Stimulated activated CD4-positive, alpha-beta T cell treated with anti-CD3 and anti-CD28 coated beads, Interleukin-2, amount 100 ng/mL, for 24 hours (primary cell): ENCODE data around the gene HLA-A.
"Not testable (repeated sequence)": the region's sequence is repeated elsewhere in the genome, so short reads cannot be mapped to it uniquely, and the experiment has no call there.

ENCODE experiments used
- DNase-seq, 2 donors: peaks; one replicate each; pipeline ENCODE4 v3.0.0-alpha.2; 2020

HLA-A gene

DNA sequence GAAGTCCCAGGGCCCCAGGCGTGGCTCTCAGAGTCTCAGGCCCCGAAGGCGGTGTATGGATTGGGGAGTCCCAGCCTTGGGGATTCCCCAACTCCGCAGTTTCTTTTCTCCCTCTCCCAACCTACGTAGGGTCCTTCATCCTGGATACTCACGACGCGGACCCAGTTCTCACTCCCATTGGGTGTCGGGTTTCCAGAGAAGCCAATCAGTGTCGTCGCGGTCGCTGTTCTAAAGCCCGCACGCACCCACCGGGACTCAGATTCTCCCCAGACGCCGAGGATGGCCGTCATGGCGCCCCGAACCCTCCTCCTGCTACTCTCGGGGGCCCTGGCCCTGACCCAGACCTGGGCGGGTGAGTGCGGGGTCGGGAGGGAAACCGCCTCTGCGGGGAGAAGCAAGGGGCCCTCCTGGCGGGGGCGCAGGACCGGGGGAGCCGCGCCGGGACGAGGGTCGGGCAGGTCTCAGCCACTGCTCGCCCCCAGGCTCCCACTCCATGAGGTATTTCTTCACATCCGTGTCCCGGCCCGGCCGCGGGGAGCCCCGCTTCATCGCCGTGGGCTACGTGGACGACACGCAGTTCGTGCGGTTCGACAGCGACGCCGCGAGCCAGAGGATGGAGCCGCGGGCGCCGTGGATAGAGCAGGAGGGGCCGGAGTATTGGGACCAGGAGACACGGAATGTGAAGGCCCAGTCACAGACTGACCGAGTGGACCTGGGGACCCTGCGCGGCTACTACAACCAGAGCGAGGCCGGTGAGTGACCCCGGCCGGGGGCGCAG lies at the start of gene HLA-A:
TSS of gene HLA-A (plus strand) at position 258 of the 778 bp plus-strand sequence. CDS start at position 280, 22 bp downstream.
- DNase-seq, result peak; percentile 90 to 91

DNA sequence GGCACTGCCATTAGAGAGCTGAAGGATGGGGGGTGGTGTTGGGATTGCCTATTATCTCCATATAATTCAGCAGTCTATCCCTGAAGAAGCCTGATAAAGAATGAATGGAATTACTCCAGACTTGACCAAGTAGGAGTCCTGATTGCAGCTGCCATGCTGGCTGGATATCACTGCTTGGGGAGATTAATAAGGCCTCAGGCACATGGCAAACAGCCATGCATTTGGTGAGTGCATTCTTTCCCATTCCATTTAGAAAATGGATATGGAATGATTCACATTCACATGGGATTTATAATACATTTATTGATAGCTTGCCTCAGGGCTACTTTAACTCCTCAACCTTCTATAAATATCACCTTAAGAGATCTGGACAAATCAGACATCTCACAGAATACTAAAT lies 49.6 kb upstream of the HLA-A start:
- no peak for DNase-seq

DNA sequence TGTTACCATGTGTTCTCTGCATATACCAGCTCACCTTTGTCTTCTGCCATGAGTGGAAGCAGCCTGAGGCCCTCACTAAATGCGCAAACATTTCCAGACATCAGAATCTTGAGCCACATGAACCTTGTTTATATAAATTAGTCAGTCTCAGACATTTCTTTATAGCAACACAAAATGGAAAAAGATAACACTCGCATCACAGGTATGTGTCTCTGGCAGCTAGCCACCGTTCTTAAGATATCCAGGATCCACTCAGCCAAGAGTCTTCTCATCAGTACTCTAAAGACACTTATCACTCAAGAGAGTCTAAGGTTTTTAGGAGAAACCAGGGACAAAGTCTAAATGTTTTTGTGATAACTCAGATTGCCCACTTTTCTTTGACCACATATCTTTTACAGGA lies 43.1 kb upstream of the HLA-A start:
- DNase-seq, result no peak

- no peak for DNase-seq
These were observed 37.0 kb upstream of the HLA-A start for GRCh38 chr6:29905286-29905685.

DNA sequence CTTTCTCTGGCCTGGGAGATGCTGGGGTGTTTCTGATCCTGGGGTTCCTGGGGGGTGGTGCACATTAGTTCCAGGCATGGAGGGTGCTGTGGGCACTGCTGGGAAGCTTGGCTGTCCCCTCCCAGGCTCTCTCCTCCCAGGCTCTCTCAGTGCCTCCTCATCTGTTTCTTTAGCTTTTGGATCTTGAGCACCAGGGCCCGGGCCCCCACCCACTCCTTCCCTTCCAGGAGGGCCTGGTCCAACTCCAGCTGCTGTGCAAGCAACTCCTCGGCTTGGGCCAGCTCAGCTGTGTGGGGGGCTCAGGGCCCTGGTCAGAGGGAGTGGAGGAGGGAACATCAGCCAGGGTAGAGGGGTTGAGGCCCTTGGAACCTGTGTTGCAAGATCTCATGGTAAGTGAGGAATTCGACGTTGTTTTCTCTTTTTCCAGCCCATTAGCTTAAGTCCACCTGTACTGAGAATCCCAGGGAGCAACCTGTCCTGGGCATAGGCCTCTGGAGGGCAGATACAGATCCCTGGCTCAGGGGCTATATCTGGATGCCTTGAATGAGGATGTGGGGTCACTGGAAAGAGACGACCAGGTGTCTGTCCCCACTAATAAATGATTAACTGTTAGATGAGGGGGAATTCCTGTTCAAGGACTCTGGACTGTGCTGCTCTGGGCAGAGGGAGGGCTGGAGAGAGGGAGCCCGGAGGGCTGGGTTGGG lies 34.5 kb upstream of the HLA-A start:
- DNase-seq, result no peak

GRCh38 chr6:29908341-29908662 lies 34.0 kb upstream of the HLA-A start:
- DNase-seq, result no peak

GRCh38 chr6:29908710-29909109 lies 33.6 kb upstream of the HLA-A start:
- DNase-seq, result no peak

- no peak for DNase-seq
These were observed 32.3 kb upstream of the HLA-A start for GRCh38 chr6:29909985-29910384.

DNA sequence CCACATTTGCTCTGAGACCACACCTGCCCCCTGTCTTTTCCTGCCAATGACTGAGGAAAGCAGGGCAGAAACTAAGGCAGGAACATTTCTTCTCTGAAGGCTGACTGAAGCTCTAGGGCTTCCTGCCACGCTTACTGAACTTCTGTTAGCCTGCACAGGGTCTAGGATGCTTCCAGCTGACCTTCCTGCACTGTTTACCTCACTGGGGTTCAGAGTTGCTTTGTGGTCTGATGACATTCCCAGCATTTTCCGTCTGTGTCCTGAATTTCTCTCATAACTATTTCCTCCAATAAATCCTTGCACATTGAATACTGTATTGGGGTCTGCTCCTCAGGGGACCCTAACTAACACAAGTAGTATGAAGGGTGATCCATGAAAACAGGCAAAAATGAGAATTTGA lies 29.5 kb upstream of the HLA-A start:
- no peak for DNase-seq

DNA sequence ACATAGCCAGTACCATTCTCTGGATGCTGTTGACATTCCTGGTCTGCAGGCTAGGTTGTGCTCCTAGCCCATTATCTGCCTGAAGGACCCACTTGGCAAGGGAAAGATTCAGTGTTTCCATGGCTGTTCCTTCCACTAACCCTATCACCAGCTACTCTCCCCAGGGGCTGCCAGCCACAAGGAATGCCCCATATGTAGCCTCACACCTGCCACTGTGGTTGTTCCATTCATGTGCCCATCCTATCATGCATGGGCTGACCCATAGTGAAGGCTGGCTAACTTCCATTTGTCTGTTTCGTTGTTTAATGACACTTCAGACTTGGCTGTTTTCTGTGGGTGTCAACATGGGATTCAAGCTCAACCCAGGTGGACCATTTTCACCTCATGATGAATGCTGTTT lies 25.6 kb upstream of the HLA-A start:
- DNase-seq, result no peak

DNA sequence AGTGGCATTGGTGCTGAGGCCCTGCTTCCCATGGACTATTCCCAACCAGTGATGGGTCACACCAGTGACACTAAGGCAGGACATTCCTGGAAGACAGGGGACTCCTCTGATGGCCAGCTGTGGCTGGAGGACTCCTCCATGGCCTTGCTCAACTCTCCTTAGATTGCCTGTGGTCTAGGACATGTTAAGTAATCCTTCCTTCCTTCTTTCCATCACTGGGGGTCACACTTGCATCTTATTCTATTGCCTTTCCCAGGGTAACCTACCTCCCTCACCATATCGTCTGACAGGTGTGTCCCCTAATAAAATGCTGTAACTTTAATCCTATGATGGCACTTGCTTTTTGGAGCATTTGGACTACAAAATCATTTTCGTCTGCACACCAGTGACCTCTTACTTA lies 24.5 kb upstream of the HLA-A start:
- DNase-seq, result no peak

GRCh38 chr6:29919506-29920445 lies 22.6 kb upstream of the HLA-A start:
- DNase-seq, result no peak

- no peak for DNase-seq
These were observed 18.0 kb upstream of the HLA-A start for GRCh38 chr6:29924287-29924686.

DNA sequence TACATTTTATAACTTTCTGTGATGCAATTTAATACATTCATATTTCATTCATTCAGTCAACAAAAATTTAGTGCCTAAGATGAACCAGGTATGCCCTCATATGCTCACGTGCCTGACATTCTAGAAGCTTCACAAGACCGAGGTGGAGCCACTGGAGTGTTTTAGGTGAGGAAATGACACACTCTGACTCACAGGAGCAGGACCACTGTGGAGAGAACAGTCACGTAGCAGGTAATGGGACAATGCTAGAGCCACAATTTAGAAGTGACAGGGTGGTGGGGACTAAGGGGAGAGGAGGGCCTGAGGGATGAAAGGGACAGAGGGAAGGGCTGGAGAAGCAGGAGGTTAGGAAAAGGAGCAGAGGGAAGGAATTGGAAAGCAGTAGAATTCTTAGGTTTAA lies 17.6 kb upstream of the HLA-A start:
- DNase-seq, result peak in 1 of 2 donors; percentile 56

GRCh38 chr6:29925321-29925720 lies 17.0 kb upstream of the HLA-A start:
- DNase-seq, result no peak

DNA sequence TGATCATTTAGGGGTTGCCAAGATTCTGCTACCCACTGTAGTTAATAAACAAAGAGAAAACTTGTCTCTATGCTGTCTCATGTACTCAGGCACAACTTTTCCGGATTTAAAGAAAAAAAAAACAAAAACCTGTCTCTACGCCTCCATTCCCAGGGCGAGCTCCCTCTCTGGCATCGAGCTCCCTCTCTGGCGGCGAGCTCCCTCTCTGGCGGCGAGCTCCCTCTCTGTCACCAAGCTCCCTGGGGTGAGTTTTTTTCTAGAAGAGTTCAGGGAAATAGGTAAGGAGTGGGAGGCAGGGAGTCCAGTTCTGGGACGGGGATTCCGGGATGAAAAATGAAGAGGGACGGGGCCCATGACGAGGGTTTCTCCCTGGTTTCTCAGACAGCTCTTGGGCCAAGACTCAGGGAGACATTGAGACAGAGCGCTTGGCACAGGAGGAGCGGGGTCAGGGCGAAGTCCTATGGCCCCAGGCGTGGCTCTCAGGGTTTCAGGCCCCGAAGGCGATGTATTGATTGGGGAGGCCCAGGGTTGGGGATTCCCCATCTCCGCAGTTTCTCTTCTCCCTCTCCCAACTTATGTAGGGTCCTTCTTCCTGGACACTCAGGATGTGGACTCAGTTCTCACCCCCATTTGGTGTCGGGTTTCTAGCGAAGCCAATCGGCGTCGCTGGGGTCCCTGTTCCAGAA lies 16.5 kb upstream of the HLA-A start:
- peak in 1 of 2 donors; percentile 38 for DNase-seq

- DNase-seq, result peak; percentile 83
These were observed 15.7 kb upstream of the HLA-A start for GRCh38 chr6:29926413-29927274.

DNA sequence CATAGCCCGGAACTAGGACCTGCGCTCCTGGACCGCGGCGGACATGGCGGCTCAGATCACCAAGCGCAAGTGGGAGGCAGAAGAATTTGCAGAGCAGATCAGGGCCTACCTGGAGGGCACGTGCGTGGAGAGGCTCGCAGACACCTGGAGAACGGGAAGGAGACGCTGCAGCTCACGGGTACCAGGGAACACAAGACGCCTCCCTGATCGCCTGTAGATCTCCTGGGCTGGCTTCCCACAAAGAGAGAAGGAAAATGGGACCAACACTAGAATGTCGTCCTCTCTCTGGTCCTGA lies 15.1 kb upstream of the HLA-A start:
- no peak for DNase-seq

- DNase-seq, result no peak
These were observed 14.4 kb upstream of the HLA-A start for GRCh38 chr6:29927841-29928388.

DNA sequence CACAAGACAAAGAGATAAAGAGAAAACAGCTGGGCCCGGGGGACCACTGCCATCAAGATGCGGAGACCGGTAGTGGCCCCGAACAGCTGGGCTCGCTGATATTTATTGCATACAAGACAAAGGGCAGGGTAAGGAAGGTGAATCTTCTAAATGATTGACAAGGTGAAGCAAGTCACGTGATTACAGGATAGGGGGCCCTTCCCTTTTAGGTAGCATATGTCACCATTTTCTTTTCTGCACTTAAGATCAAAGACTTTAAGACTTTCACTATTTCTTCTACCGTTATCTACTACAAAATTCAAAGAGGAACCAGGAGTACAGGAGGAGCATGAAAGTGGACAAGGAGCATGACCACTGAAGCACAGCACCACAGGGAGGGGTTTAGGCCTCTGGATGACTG lies 12.3 kb upstream of the HLA-A start:
- DNase-seq, result not testable (repeated sequence)

- no peak for DNase-seq
These were observed 8.4 kb upstream of the HLA-A start for GRCh38 chr6:29933955-29934354.
